HG03159 (cell line): ENCODE data around the gene RAD23A.
"Not testable (repeated sequence)": the region's sequence is repeated elsewhere in the genome, so short reads cannot be mapped to it uniquely, and the experiment has no call there.

ENCODE experiments used
- ATAC-seq: cut with Tn5 transposase; IDR thresholded peaks from one replicate; pipeline ENCODE4 v1.9.1; 2021; ENCODE audit warnings: mild to moderate bottlenecking, moderate library complexity; ENCODE audit not compliant: unreplicated experiment

RAD23A gene

GRCh38 chr19:12945479-12946091 is at the start of gene RAD23A:
Gene RAD23A, plus strand, starts transcription at chr19:12945862. Its CDS starts 87 bp downstream, at chr19:12945949.
- peak; percentile 74 for ATAC-seq

- ATAC-seq = no peak
Measured at GRCh38 chr19:12896460-12896859, 49.2 kb upstream of the RAD23A start.

- peak; percentile 65 for ATAC-seq
Measured at GRCh38 chr19:12899891-12900518, 45.7 kb upstream of the RAD23A start.

- no peak for ATAC-seq
Measured at GRCh38 chr19:12907166-12907565, 38.5 kb upstream of the RAD23A start.

- ATAC-seq = no peak
Measured at GRCh38 chr19:12912571-12912970, 33.1 kb upstream of the RAD23A start.

- no peak for ATAC-seq
Measured at GRCh38 chr19:12913011-12913561, 32.6 kb upstream of the RAD23A start.

GRCh38 chr19:12913851-12914690 is 31.6 kb upstream of the RAD23A start:
- ATAC-seq = no peak

GRCh38 chr19:12915860-12916259 is 29.8 kb upstream of the RAD23A start:
- ATAC-seq = not testable (repeated sequence)

- ATAC-seq = no peak
Measured at GRCh38 chr19:12918253-12918652, 27.4 kb upstream of the RAD23A start.

- ATAC-seq = no peak
Measured at GRCh38 chr19:12921047-12921446, 24.6 kb upstream of the RAD23A start.

- no peak for ATAC-seq
Measured at GRCh38 chr19:12922959-12923358, 22.7 kb upstream of the RAD23A start.

- ATAC-seq = no peak
Measured at GRCh38 chr19:12924621-12925310, 20.9 kb upstream of the RAD23A start.

GRCh38 chr19:12930002-12930645 is 15.5 kb upstream of the RAD23A start:
- no peak for ATAC-seq

- ATAC-seq = no peak
Measured at GRCh38 chr19:12932392-12933286, 13.0 kb upstream of the RAD23A start.

GRCh38 chr19:12933287-12934072 is 12.2 kb upstream of the RAD23A start, which contains the start of gene FARSA:
Gene FARSA, minus strand, starts transcription at chr19:12933711. Its CDS starts 15 bp downstream, at chr19:12933696.
- peak; percentile 39 for ATAC-seq

GRCh38 chr19:12935071-12935470 is 10.6 kb upstream of the RAD23A start:
- no peak for ATAC-seq

GRCh38 chr19:12936582-12936981 is 9.1 kb upstream of the RAD23A start:
- no peak for ATAC-seq

GRCh38 chr19:12937093-12937926 is 8.4 kb upstream of the RAD23A start:
- ATAC-seq = no peak
